Measurements from ENCODE around the gene PPP2R5A.
A peak's percentile ranks its signal among the peaks of the same experiment; 100 is the strongest.
"Not testable (repeated sequence)": the region's sequence is repeated elsewhere in the genome, so short reads cannot be mapped to it uniquely, and the experiment has no call there.

The PPP2R5A gene

GRCh38 chr1:212364985-212365384 is 79.8 kb downstream of the PPP2R5A start:
- DNase-seq: no peak

- DNase-seq: no peak
These were observed 81.7 kb downstream of the PPP2R5A start for GRCh38 chr1:212366901-212367300.

GRCh38 chr1:212367474-212368072 is 82.4 kb downstream of the PPP2R5A start:
- DNase-seq: no peak

GRCh38 chr1:212368073-212368484 is 82.9 kb downstream of the PPP2R5A start:
- DNase-seq: peak; percentile 4

- no peak for DNase-seq
These were observed 90.8 kb downstream of the PPP2R5A start for GRCh38 chr1:212375986-212376385.

GRCh38 chr1:212377644-212378043 is 92.4 kb downstream of the PPP2R5A start:
- no peak for DNase-seq

GRCh38 chr1:212379366-212379765 is 94.2 kb downstream of the PPP2R5A start:
- no peak for DNase-seq

- no peak for DNase-seq
These were observed 96.3 kb downstream of the PPP2R5A start for GRCh38 chr1:212381397-212382035.

GRCh38 chr1:212386029-212386428 is 100.8 kb downstream of the PPP2R5A start:
- DNase-seq: no peak

- DNase-seq: no peak
These were observed 103.9 kb downstream of the PPP2R5A start for GRCh38 chr1:212388985-212389716.

- DNase-seq: not testable (repeated sequence)
These were observed 110.6 kb downstream of the PPP2R5A start for GRCh38 chr1:212395678-212396437.

GRCh38 chr1:212396638-212397037 is 111.4 kb downstream of the PPP2R5A start:
- DNase-seq: no peak

GRCh38 chr1:212397171-212397570 is 112.0 kb downstream of the PPP2R5A start:
- no peak for DNase-seq

- no peak for DNase-seq
These were observed 115.8 kb downstream of the PPP2R5A start for GRCh38 chr1:212401042-212401441.

- no peak for DNase-seq
These were observed 116.8 kb downstream of the PPP2R5A start for GRCh38 chr1:212401838-212402582.

- DNase-seq: no peak
These were observed 117.6 kb downstream of the PPP2R5A start for GRCh38 chr1:212402666-212403321.

- DNase-seq: no peak
These were observed 125.1 kb downstream of the PPP2R5A start for GRCh38 chr1:212410231-212410820.
